GM06990 (cell line): ENCODE measurements around the gene POLR2I.
"Not testable (repeated sequence)": the region's sequence is repeated elsewhere in the genome, so short reads cannot be mapped to it uniquely, and the experiment has no call there.

Experiments
- DNase-seq: peaks from one replicate; pipeline ENCODE4 v3.0.0-alpha.2; 2011; ENCODE audit not compliant: insufficient read length; ENCODE audit errors: extremely low read depth
- H3K27me3 ChIP-seq: replicated peaks from 2 replicates; pipeline ENCODE4 v1.6.0; 2011; ENCODE audit warnings: low read length; ENCODE audit not compliant: control insufficient read depth, insufficient read depth
- H3K36me3 ChIP-seq: 2 replicates; pipeline ENCODE4 v1.5.1; 2011; ENCODE audit warnings: low read length; ENCODE audit not compliant: control insufficient read depth, insufficient read depth
- H3K4me3 ChIP-seq: replicated peaks from 2 replicates; pipeline ENCODE4 v1.5.1; 2011; ENCODE audit warnings: low read depth, mild to moderate bottlenecking, control low read depth, low read length
- CTCF ChIP-seq: IDR thresholded peaks from 2 replicates; pipeline ENCODE4 v1.5.1; 2011; ENCODE audit warnings: low read length, control low read depth, mild to moderate bottlenecking, inconsistent platforms; ENCODE audit not compliant: insufficient read depth, poor library complexity, severe bottlenecking

POLR2I gene

GRCh38 chr19:36139120-36139472, 24.4 kb upstream of the POLR2I start:
- Histone ChIP-seq H3K4me3 (peak overlapping the region; percentile 97), H3K27me3 (no peaks in the 10 kb centered on the region), H3K36me3 (peaks cover 13% of the 10 kb centered on the region)
- DNase-seq: no peak
- no peak for TF ChIP-seq CTCF

GRCh38 chr19:36136964-36137686, 22.4 kb upstream of the POLR2I start:
- TF ChIP-seq CTCF: no peak
- Histone ChIP-seq H3K4me3 (no peak overlapping the region), H3K36me3 (peaks cover 4% of the 10 kb centered on the region), H3K27me3 (no peaks in the 10 kb centered on the region)
- no peak for DNase-seq

- not testable (repeated sequence) for H3K4me3 ChIP-seq, H3K27me3 ChIP-seq, DNase-seq, H3K36me3 ChIP-seq
These were observed 20.2 kb upstream of the POLR2I start for GRCh38 chr19:36134867-36135266.

GRCh38 chr19:36131221-36131620, 16.5 kb upstream of the POLR2I start:
- not testable (repeated sequence) for DNase-seq, H3K36me3 ChIP-seq, H3K27me3 ChIP-seq, H3K4me3 ChIP-seq

GRCh38 chr19:36128392-36128736, 13.7 kb upstream of the POLR2I start:
- 0 out of 2 replicates have a peak, but pooled peaks cover 2% of the 10 kb centered on the region for H3K36me3 ChIP-seq
- no peaks in the 10 kb centered on the region for H3K27me3 ChIP-seq
- H3K4me3 ChIP-seq: peak overlapping the region; percentile 73
- TF ChIP-seq CTCF: no peak
- no peak for DNase-seq

- DNase-seq: no peak
- Histone ChIP-seq H3K36me3 (peaks cover 9% of the 10 kb centered on the region), H3K27me3 (no peaks in the 10 kb centered on the region), H3K4me3 (no peak overlapping the region)
- no peak for TF ChIP-seq CTCF
These were observed 10.9 kb upstream of the POLR2I start for GRCh38 chr19:36125557-36125956.
